IMR-90 (cell line): ENCODE results near the gene GSN. TPM values are rescaled to one million over a fixed set of nuclear protein-coding genes. Genes with fewer than 3 reads are reported as not detected.

Source experiments
- ATAC-seq: fragments of 200-7000 bp; cut with Tn5 transposase; 2 replicates; pipeline ENCODE4 v1.9.1; 2020; ENCODE audit warnings: low read depth, mild to moderate bottlenecking, moderate library complexity
- BruUV-seq: library from RNA; stranded (reverse); fragments of 400-500 nt; replicated peaks from 2 replicates; lab custom pipeline; 2021; lab: Mats Ljungman, UMichigan
- CTCF ChIA-PET: fragments of 300-600 bp; formaldehyde crosslinking; extraction: SDS; loops from one replicate; lab custom pipeline; 2021; ENCODE audit warnings: antibody characterized with exemption; lab: Yijun Ruan, JAX
- POLR2A ChIA-PET: fragments of 300-600 bp; sonication (Branson Sonifier 250); formaldehyde crosslinking; loops from one replicate; lab custom pipeline; 2022; ENCODE audit warnings: antibody characterized with exemption; ENCODE audit not compliant: unreplicated experiment; lab: Charles Lee
- DNase-seq: peaks from one replicate; pipeline ENCODE4 v3.0.0; 2013
- H2AFZ ChIP-seq: replicated peaks from 2 replicates; pipeline ENCODE3; 2013; ENCODE audit warnings: low read length, mild to moderate bottlenecking; ENCODE audit not compliant: poor library complexity
- H2AK5ac ChIP-seq: 2 replicates; pipeline ENCODE4 v1.6.1; 2013; ENCODE audit warnings: low read depth, low read length, inconsistent platforms
- H2AK9ac ChIP-seq: replicated peaks from 2 replicates; pipeline ENCODE3; 2013; ENCODE audit warnings: mild to moderate bottlenecking, low read depth, low read length, moderate library complexity; ENCODE audit not compliant: poor library complexity
- H2BK120ac ChIP-seq: 2 replicates; pipeline ENCODE4 v1.6.1; 2013; ENCODE audit warnings: low read depth, low read length, inconsistent platforms
- H2BK15ac ChIP-seq: 3 replicates; pipeline ENCODE4 v1.6.1; 2013; ENCODE audit warnings: low read depth, low read length, inconsistent platforms
- H2BK20ac ChIP-seq: 2 replicates; pipeline ENCODE4 v1.6.1; 2013; ENCODE audit warnings: low read depth, mild to moderate bottlenecking, inconsistent platforms, low read length, moderate library complexity
- H2BK5ac ChIP-seq: 2 replicates; pipeline ENCODE4 v1.6.1; 2013; ENCODE audit warnings: mild to moderate bottlenecking, low read depth, low read length, inconsistent platforms; ENCODE audit not compliant: poor library complexity, severe bottlenecking
- H3K14ac ChIP-seq: replicated peaks from 2 replicates; pipeline ENCODE4 v1.6.1; 2013; ENCODE audit warnings: low read depth, low read length, inconsistent platforms
- H3K18ac ChIP-seq: 2 replicates; pipeline ENCODE4 v1.6.1; 2013; ENCODE audit warnings: low read depth, low read length, control low read depth
- H3K23ac ChIP-seq: 2 replicates; pipeline ENCODE4 v1.6.1; 2013; ENCODE audit warnings: low read depth, low read length, inconsistent platforms
- H3K27ac ChIP-seq: 2 replicates; pipeline ENCODE4 v1.5.1; 2013; ENCODE audit warnings: mild to moderate bottlenecking, control low read depth, low read length; ENCODE audit not compliant: insufficient read depth
- H3K27me3 ChIP-seq: 2 replicates; pipeline ENCODE4 v1.6.1; 2013; ENCODE audit warnings: low read length; ENCODE audit not compliant: control insufficient read depth, insufficient read depth
- H3K36me3 ChIP-seq: 2 replicates; pipeline ENCODE4 v1.6.1; 2013; ENCODE audit warnings: low read length, mixed read lengths; ENCODE audit not compliant: control insufficient read depth, insufficient read depth
- H3K4ac ChIP-seq: 2 replicates; pipeline ENCODE4 v1.6.1; 2013; ENCODE audit warnings: low read depth, low read length, inconsistent platforms
- H3K4me1 ChIP-seq: 2 replicates; pipeline ENCODE4 v1.6.1; 2013; ENCODE audit warnings: low read length, mixed read lengths; ENCODE audit not compliant: control insufficient read depth, insufficient read depth
- H3K4me2 ChIP-seq: 2 replicates; pipeline ENCODE4 v1.6.1; 2013; ENCODE audit warnings: low read depth, mild to moderate bottlenecking, control low read depth, low read length, moderate library complexity
- H3K4me3 ChIP-seq: 2 replicates; pipeline ENCODE4 v1.5.1; 2013; ENCODE audit warnings: low read depth, mild to moderate bottlenecking, control low read depth, low read length, moderate library complexity; ENCODE audit not compliant: insufficient read depth
- H3K56ac ChIP-seq: 2 replicates; pipeline ENCODE4 v1.6.1; 2013; ENCODE audit warnings: low read length, inconsistent platforms; ENCODE audit not compliant: insufficient read depth; ENCODE audit errors: extremely low read depth
- H3K79me1 ChIP-seq, 2 experiments: 2 replicates each; pipeline ENCODE4 v1.6.1; 2013; ENCODE audit warnings: low read length in 2 of 2, inconsistent platforms in 1 of 2, low read depth in 1 of 2
- H3K9ac ChIP-seq: 2 replicates; pipeline ENCODE4 v1.6.1; 2013; ENCODE audit warnings: low read depth, low read length, control low read depth
- H3K9me1 ChIP-seq: 2 replicates; pipeline ENCODE4 v1.6.1; 2013; ENCODE audit warnings: low read length, inconsistent platforms; ENCODE audit not compliant: insufficient read depth
- H3K9me3 ChIP-seq: 2 replicates; pipeline ENCODE4 v1.6.1; 2013; ENCODE audit warnings: low read length; ENCODE audit not compliant: control insufficient read depth, insufficient read depth
- H4K20me1 ChIP-seq: 2 replicates; pipeline ENCODE4 v1.6.1; 2013; ENCODE audit warnings: low read length, inconsistent platforms; ENCODE audit not compliant: insufficient read depth
- H4K5ac ChIP-seq: 2 replicates; pipeline ENCODE4 v1.6.1; 2013; ENCODE audit warnings: mild to moderate bottlenecking, low read depth, low read length, control low read depth
- H4K8ac ChIP-seq, 2 experiments: 2 replicates each; pipeline ENCODE4 v1.6.1; 2013; ENCODE audit warnings: low read depth in 2 of 2, low read length in 2 of 2, control low read depth in 1 of 2, inconsistent platforms in 1 of 2
- H4K91ac ChIP-seq: 2 replicates; pipeline ENCODE4 v1.6.1; 2013; ENCODE audit warnings: low read depth, low read length, inconsistent platforms; ENCODE audit not compliant: insufficient read depth
- CHD1 ChIP-seq: IDR thresholded peaks from 2 replicates; pipeline ENCODE4 v1.6.1; 2012; ENCODE audit warnings: low read depth, low read length, improper control_type of control experiment
- MAFK ChIP-seq: IDR thresholded peaks from 2 replicates; pipeline ENCODE4 v1.6.1; 2012; ENCODE audit warnings: low read depth, low read length, improper control_type of control experiment
- MXI1 ChIP-seq: IDR thresholded peaks from 2 replicates; pipeline ENCODE4 v1.6.1; 2012; ENCODE audit warnings: low read depth, mild to moderate bottlenecking, low read length, moderate library complexity, borderline replicate concordance
- WGBS, 2 experiments: methylation state at CpG; one replicate each; pipeline versions ENCODE4 v1.1.5 to v1.1.7; 2013; ENCODE audit warnings: missing lambda C conversion rate in 2 of 2; ENCODE audit not compliant: insufficient read length in 1 of 2; ENCODE audit errors: extremely low coverage in 2 of 2; 5-methylcytosine and 5-hydroxymethylcytosine counted together
- dilution Hi-C: fragments of 300-500 bp; cut with HindIII; formaldehyde crosslinking; loops from one replicate; pipeline ENCODE4 v1.14.3; 2018; ENCODE audit warnings: low sequenced_read_pairs; ENCODE audit not compliant: unreplicated experiment
- in situ Hi-C: fragments of 300-500 bp; cut with MboI; formaldehyde crosslinking; loops from 3 replicates; pipeline ENCODE4 v1.14.3; 2019; ENCODE audit warnings: low sequenced_read_pairs, inconsistent platforms, mixed read lengths
- intact Hi-C: fragments of 100-400 bp; cut with micrococcal nuclease; formaldehyde crosslinking; loops from 2 replicates; pipeline ENCODE4 v1.10.0; 2022
- polyA plus RNA-seq, 3 experiments: library from polyadenylated mRNA; depleted of rRNA; stranded (reverse); fragments of >200 nt; gene quantifications; 2 replicates each; pipeline ENCODE4 v1.2.3, GENCODE V29; 2012; ENCODE audit warnings: low replicate concordance in 1 of 3
- total RNA-seq: library from RNA; depleted of rRNA; stranded (reverse); fragments of >200 nt; gene quantifications from 2 replicates; pipeline ENCODE4 v1.2.3, GENCODE V29; 2012

GSN gene
- total and polyA plus RNA-seq, 2 of the 4 experiments (the other 2 are of a cell fraction) = 495 to 547 TPM

DNA sequence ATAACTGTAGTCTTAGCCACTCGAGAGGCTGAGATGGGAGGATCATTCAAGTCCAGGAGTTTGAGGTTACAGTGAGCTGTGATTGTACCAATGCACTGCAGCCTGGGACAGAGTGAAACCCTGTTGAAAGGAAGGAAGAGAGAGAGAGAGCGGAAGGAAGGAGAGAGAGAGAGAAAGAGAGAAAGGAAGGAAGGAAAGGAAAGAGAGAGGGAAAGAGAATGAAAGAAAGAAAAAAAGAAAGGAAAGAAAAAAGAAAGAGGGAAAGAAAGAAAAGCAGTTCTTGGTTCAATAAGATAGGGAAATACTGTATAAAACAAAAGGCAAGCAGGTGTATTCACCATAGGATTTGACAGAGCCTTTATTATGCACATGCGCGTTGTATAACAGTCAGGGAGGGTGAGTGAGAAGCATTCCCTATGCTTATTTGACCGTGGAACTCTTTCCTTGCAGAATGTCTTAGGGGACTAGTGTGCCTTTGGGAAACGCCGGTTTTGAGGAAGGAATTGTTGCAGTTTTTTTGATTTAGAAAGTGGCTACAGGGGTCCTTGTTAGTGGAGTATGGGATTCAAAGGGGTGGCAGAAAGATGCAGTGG lies 42.0 kb downstream of the GSN start:
- Histone ChIP-seq H3K9me1 (no peaks in the 10 kb centered on the region; the same call in 1 of the 2 replicates), H3K18ac (no peak overlapping the region), H3K14ac (no peak overlapping the region), H4K8ac (no peak overlapping the region), H2AK9ac (no peak overlapping the region), H2AK5ac (no peak overlapping the region), H3K23ac (no peak overlapping the region), H2BK15ac (no peak overlapping the region), H3K9me3 (no peaks in the 10 kb centered on the region), H2AFZ (no peak overlapping the region), H2BK5ac (no peak overlapping the region), H4K5ac (no peak overlapping the region), H3K4me2 (no peak overlapping the region), H3K27me3 (no peaks in the 10 kb centered on the region), H3K4me3 (no peak overlapping the region), H3K79me1 (peaks cover 0 to 4% of the 10 kb centered on the region in 2 experiments; a peak in 1 of 4 replicates), H3K27ac (no peak overlapping the region), H3K9ac (no peak overlapping the region), H3K56ac (no peak overlapping the region), H4K91ac (no peak overlapping the region), H2BK120ac (no peak overlapping the region), H2BK20ac (no peak overlapping the region), H3K4ac (no peak overlapping the region), H3K4me1 (no peaks in the 10 kb centered on the region), H4K20me1 (no peaks in the 10 kb centered on the region; the same call in 1 of the 2 replicates), H3K36me3 (peaks cover 67% of the 10 kb centered on the region)
- in situ Hi-C loops (no loop called here), intact Hi-C loops (no loop called here), dilution Hi-C loops (no loop called here)
- ATAC-seq (no peak), DNase-seq (no peak)
- 90% methylated on average over 3 of the region's 7 CpGs; no CpG with 5 or more reads in 1 of the 2 experiments for WGBS, 2 experiments
- ChIA-PET POLR2A (no interaction called here), CTCF (no interaction called here)
- BruUV-seq = no TSS peak
- TF ChIP-seq MAFK = no peak
- no peak for TF ChIP-seq MXI1
- no peak for TF ChIP-seq CHD1
